NCI-H2227 (cell line): Measurements from ENCODE around the gene DPP7.
"Not testable (repeated sequence)": the region's sequence is repeated elsewhere in the genome, so short reads cannot be mapped to it uniquely, and the experiment has no call there.

ENCODE experiments used
- DNase-seq: peaks from one replicate; lab custom pipeline; 2025; ENCODE audit not compliant: unreplicated experiment; lab: John Stamatoyannopoulos, UW

The DPP7 gene

GRCh38 chr9:137148242-137148641 lies 33.7 kb upstream of the DPP7 start:
- DNase-seq: no peak

GRCh38 chr9:137147793-137148160 lies 33.2 kb upstream of the DPP7 start:
- no peak for DNase-seq

- DNase-seq: no peak
Observed at GRCh38 chr9:137147091-137147792, 32.7 kb upstream of the DPP7 start.

GRCh38 chr9:137146527-137146918 lies 32.0 kb upstream of the DPP7 start:
- DNase-seq: no peak

GRCh38 chr9:137145731-137146526 lies 31.4 kb upstream of the DPP7 start:
- no peak for DNase-seq

- DNase-seq: no peak
Observed at GRCh38 chr9:137143459-137143858, 28.9 kb upstream of the DPP7 start.

- DNase-seq: no peak
Observed at GRCh38 chr9:137141976-137142936, 27.7 kb upstream of the DPP7 start.

GRCh38 chr9:137141050-137141810 lies 26.7 kb upstream of the DPP7 start:
- DNase-seq: no peak

- DNase-seq: no peak
Observed at GRCh38 chr9:137140151-137141012, 25.8 kb upstream of the DPP7 start.

- DNase-seq: peak; percentile 22
Observed at GRCh38 chr9:137139468-137140150, 25.1 kb upstream of the DPP7 start.

GRCh38 chr9:137138722-137139467 lies 24.4 kb upstream of the DPP7 start, which contains the start of gene GRIN1:
TSS of gene GRIN1 (plus strand) at chr9:137139154. CDS start at chr9:137139487, 333 bp downstream.
- DNase-seq: peak; percentile 63

- DNase-seq: peak; percentile 88
Observed at GRCh38 chr9:137138058-137138721, 23.7 kb upstream of the DPP7 start.

GRCh38 chr9:137136881-137137607 lies 22.5 kb upstream of the DPP7 start:
- DNase-seq: no peak

GRCh38 chr9:137136261-137136880 lies 21.8 kb upstream of the DPP7 start:
- DNase-seq: no peak

GRCh38 chr9:137135154-137135553 lies 20.6 kb upstream of the DPP7 start:
- not testable (repeated sequence) for DNase-seq

GRCh38 chr9:137134191-137134590 lies 19.7 kb upstream of the DPP7 start:
- DNase-seq: no peak
